ENCODE data around the gene NRAS. TPM values are rescaled to one million over a fixed set of nuclear protein-coding genes. Genes with fewer than 3 reads are reported as not detected.

Gene NRAS
- total RNA-seq, 1 experiment from 2014 or later, result 72.9 TPM

- no peak overlapping the region for H3K56ac ChIP-seq (ENCODE audit: insufficient read length, low read depth, low read length)
- H4K91ac ChIP-seq (ENCODE audit: insufficient read length, low read depth, low read length), result no peak overlapping the region
- H3K4me2 ChIP-seq (ENCODE audit: insufficient read depth, insufficient read length, low read length), result no peak overlapping the region
- H3K9ac ChIP-seq (ENCODE audit: extremely low read depth, insufficient read length, low read length), result no peak overlapping the region
- no peak overlapping the region for H2BK5ac ChIP-seq (ENCODE audit: insufficient read length, low read length)
- H3K9me3 Mint-ChIP-seq, result no peaks in the 10 kb centered on the region
- TF ChIP-seq, protein P1, sequence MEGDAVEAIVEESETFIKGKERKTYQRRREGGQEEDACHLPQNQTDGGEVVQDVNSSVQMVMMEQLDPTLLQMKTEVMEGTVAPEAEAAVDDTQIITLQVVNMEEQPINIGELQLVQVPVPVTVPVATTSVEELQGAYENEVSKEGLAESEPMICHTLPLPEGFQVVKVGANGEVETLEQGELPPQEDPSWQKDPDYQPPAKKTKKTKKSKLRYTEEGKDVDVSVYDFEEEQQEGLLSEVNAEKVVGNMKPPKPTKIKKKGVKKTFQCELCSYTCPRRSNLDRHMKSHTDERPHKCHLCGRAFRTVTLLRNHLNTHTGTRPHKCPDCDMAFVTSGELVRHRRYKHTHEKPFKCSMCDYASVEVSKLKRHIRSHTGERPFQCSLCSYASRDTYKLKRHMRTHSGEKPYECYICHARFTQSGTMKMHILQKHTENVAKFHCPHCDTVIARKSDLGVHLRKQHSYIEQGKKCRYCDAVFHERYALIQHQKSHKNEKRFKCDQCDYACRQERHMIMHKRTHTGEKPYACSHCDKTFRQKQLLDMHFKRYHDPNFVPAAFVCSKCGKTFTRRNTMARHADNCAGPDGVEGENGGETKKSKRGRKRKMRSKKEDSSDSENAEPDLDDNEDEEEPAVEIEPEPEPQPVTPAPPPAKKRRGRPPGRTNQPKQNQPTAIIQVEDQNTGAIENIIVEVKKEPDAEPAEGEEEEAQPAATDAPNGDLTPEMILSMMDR (conservative IDR thresholded peaks at IDR 0.05), result no peak
- no peak overlapping the region for H4K5ac ChIP-seq (ENCODE audit: insufficient read length, low read depth, low read length)
- no peak overlapping the region for H3K27ac Mint-ChIP-seq
- H3K4me1 Mint-ChIP-seq, result no peaks in the 10 kb centered on the region
- H3K27ac ChIP-seq (ENCODE audit: insufficient read length, low read depth, low read length), result no peak overlapping the region
- no peak overlapping the region for H2BK15ac ChIP-seq (ENCODE audit: low read depth, low read length)
- no peaks in the 10 kb centered on the region for H3K4me1 ChIP-seq (ENCODE audit: insufficient read depth, low read length)
- H2BK120ac ChIP-seq (ENCODE audit: low read depth, low read length, poor library complexity, severe bottlenecking), result no peak overlapping the region
- no peak overlapping the region for H2AFZ ChIP-seq (ENCODE audit: low read length)
- H3K23me2 ChIP-seq (ENCODE audit: insufficient read length, low read depth, low read length, poor library complexity, severe bottlenecking), result no peaks in the 10 kb centered on the region
- H3T11ph ChIP-seq (ENCODE audit: low read length), result no peak overlapping the region
- H3K27me3 Mint-ChIP-seq (ENCODE audit: low read depth), result no peaks in the 10 kb centered on the region
- no peak overlapping the region for H3K4ac ChIP-seq (ENCODE audit: low read depth, low read length)
- no peaks in the 10 kb centered on the region for H3K27me3 ChIP-seq (ENCODE audit: insufficient read depth, low read length)
- H3K4me3 Mint-ChIP-seq, result no peak overlapping the region
- no peak overlapping the region for H3K23ac ChIP-seq (ENCODE audit: insufficient read length, low read depth, low read length)
- no peaks in the 10 kb centered on the region for H4K20me1 ChIP-seq (ENCODE audit: control insufficient read depth, insufficient read depth, insufficient read length)
- WGBS (ENCODE audit: extremely low coverage, insufficient read length, low lambda C conversion rate), result no CpG with 5 or more reads among the region's 1 CpG
- H3K79me1 ChIP-seq (ENCODE audit: insufficient read depth, low read depth, low read length, poor library complexity, severe bottlenecking), result no peaks in the 10 kb centered on the region
- H3K9me3 ChIP-seq (ENCODE audit: control insufficient read depth, low read depth, low read length), result no peaks in the 10 kb centered on the region
- no peak overlapping the region for H4K8ac ChIP-seq (replicated peaks; ENCODE audit: insufficient read length, low read depth, low read length)
- DNase-seq, result no peak
- no peak overlapping the region for H2AK5ac ChIP-seq (ENCODE audit: insufficient read length, low read length)
- no peaks in the 10 kb centered on the region for H3K79me2 ChIP-seq (ENCODE audit: insufficient read depth, low read length)
- H2BK20ac ChIP-seq (ENCODE audit: low read depth, low read length, poor library complexity, severe bottlenecking), result no peak overlapping the region
- no peak overlapping the region for H2BK12ac ChIP-seq (ENCODE audit: insufficient read length, low read depth, low read length)
- no peak overlapping the region for H3K18ac ChIP-seq (ENCODE audit: insufficient read length, low read depth, low read length)
- H3K14ac ChIP-seq (ENCODE audit: insufficient read depth, low read length), result no peak overlapping the region
- peaks cover 56 to 93% (median 92%) of the 10 kb centered on the region in 3 experiments for H3K36me3 Mint-ChIP-seq (ENCODE audit: insufficient read depth in 1 of 3, low read depth in 3 of 3)
Measured at GRCh38 chr1:114725230-114725629, 8.7 kb upstream of the NRAS start.

All from H9 (cell line).